ENCODE measurements around the gene GPR37L1. TPM values are rescaled to one million over a fixed set of nuclear protein-coding genes. Genes with fewer than 3 reads are reported as not detected.

GPR37L1 gene
- total and polyA plus RNA-seq, 4 donors = under 0.01 to 0.04 (median 0.02) TPM; not detected in 1

DNA sequence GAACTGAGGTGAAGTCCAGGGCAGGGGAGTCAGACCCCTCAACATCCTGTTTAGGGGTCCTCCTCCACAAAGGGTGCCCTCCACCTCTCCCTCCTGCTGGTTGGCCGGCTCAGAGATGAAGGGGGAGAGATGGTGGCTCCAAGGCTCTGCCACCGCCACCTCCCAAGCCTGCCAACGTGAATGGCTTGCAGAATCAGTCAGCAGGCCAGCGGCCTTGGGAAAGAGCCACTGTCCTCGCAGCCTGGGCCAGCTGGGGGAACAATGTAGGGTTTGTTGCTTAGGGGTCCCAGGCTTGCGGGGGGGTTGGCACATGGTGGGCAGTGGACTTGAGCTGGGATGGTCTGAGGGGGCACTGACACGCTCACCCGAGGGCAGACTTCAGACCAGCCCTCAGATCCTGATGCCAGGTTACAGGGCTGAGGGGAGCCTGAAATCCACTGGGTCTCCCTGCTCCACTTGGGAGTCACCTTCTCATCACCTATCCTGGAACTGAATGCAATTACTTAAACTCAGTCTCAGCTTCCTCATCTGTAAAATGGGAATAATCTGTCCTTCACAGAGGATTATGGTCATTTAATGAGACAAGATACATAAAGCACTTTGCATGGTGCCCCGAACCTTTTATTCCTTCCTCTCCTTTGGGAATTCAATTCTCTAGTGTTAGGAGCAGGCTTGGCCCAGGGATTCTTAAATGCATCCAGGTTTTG, 8.3 kb downstream of the GPR37L1 start:
- H3K4me1 ChIP-seq (ENCODE audit: control insufficient read depth in 4 of 4, insufficient read depth in 4 of 4, low read length in 3 of 4) = peaks cover 2 to 22% (median 15%) of the 10 kb centered on the region in 4 donors

More for the DNA sequence above, 8.3 kb downstream of the GPR37L1 start:
- no peak overlapping the region for H3K27ac ChIP-seq (ENCODE audit: low read depth in 1 of 2, low read length in 2 of 2)
- TF ChIP-seq, protein P1, sequence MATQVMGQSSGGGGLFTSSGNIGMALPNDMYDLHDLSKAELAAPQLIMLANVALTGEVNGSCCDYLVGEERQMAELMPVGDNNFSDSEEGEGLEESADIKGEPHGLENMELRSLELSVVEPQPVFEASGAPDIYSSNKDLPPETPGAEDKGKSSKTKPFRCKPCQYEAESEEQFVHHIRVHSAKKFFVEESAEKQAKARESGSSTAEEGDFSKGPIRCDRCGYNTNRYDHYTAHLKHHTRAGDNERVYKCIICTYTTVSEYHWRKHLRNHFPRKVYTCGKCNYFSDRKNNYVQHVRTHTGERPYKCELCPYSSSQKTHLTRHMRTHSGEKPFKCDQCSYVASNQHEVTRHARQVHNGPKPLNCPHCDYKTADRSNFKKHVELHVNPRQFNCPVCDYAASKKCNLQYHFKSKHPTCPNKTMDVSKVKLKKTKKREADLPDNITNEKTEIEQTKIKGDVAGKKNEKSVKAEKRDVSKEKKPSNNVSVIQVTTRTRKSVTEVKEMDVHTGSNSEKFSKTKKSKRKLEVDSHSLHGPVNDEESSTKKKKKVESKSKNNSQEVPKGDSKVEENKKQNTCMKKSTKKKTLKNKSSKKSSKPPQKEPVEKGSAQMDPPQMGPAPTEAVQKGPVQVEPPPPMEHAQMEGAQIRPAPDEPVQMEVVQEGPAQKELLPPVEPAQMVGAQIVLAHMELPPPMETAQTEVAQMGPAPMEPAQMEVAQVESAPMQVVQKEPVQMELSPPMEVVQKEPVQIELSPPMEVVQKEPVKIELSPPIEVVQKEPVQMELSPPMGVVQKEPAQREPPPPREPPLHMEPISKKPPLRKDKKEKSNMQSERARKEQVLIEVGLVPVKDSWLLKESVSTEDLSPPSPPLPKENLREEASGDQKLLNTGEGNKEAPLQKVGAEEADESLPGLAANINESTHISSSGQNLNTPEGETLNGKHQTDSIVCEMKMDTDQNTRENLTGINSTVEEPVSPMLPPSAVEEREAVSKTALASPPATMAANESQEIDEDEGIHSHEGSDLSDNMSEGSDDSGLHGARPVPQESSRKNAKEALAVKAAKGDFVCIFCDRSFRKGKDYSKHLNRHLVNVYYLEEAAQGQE (IDR thresholded peaks at IDR 0.05) = no peak
- TF ChIP-seq NR2F2 (IDR thresholded peaks at IDR 0.05) (no peak), HNF4G (IDR thresholded peaks at IDR 0.05) (no peak), TAF1 (conservative IDR thresholded peaks at IDR 0.05) (no peak), YY1 (IDR thresholded peaks at IDR 0.05) (no peak), FOXA2 (IDR thresholded peaks at IDR 0.05) (no peak), EGR1 (IDR thresholded peaks at IDR 0.05; ENCODE audit: low read depth in 2 of 2) (no peak), JUND (IDR thresholded peaks at IDR 0.05) (no peak), RAD21 (IDR thresholded peaks at IDR 0.05) (no peak), GABPA (IDR thresholded peaks at IDR 0.05 in 1 of 2, conservative IDR thresholded peaks at IDR 0.05 in 1 of 2) (no peak)
- TF ChIP-seq, protein P2, sequence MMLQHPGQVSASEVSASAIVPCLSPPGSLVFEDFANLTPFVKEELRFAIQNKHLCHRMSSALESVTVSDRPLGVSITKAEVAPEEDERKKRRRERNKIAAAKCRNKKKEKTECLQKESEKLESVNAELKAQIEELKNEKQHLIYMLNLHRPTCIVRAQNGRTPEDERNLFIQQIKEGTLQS (IDR thresholded peaks at IDR 0.05) = no peak
- TF ChIP-seq, protein P3, sequence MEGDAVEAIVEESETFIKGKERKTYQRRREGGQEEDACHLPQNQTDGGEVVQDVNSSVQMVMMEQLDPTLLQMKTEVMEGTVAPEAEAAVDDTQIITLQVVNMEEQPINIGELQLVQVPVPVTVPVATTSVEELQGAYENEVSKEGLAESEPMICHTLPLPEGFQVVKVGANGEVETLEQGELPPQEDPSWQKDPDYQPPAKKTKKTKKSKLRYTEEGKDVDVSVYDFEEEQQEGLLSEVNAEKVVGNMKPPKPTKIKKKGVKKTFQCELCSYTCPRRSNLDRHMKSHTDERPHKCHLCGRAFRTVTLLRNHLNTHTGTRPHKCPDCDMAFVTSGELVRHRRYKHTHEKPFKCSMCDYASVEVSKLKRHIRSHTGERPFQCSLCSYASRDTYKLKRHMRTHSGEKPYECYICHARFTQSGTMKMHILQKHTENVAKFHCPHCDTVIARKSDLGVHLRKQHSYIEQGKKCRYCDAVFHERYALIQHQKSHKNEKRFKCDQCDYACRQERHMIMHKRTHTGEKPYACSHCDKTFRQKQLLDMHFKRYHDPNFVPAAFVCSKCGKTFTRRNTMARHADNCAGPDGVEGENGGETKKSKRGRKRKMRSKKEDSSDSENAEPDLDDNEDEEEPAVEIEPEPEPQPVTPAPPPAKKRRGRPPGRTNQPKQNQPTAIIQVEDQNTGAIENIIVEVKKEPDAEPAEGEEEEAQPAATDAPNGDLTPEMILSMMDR (IDR thresholded peaks at IDR 0.05; ENCODE audit: low read depth, low read length, missing input control) = no peak
- TF ChIP-seq, protein P4, sequence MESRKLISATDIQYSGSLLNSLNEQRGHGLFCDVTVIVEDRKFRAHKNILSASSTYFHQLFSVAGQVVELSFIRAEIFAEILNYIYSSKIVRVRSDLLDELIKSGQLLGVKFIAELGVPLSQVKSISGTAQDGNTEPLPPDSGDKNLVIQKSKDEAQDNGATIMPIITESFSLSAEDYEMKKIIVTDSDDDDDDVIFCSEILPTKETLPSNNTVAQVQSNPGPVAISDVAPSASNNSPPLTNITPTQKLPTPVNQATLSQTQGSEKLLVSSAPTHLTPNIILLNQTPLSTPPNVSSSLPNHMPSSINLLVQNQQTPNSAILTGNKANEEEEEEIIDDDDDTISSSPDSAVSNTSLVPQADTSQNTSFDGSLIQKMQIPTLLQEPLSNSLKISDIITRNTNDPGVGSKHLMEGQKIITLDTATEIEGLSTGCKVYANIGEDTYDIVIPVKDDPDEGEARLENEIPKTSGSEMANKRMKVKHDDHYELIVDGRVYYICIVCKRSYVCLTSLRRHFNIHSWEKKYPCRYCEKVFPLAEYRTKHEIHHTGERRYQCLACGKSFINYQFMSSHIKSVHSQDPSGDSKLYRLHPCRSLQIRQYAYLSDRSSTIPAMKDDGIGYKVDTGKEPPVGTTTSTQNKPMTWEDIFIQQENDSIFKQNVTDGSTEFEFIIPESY (IDR thresholded peaks at IDR 0.05) = no peak
- TF ChIP-seq, protein P5, sequence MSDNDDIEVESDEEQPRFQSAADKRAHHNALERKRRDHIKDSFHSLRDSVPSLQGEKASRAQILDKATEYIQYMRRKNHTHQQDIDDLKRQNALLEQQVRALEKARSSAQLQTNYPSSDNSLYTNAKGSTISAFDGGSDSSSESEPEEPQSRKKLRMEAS (IDR thresholded peaks at IDR 0.05) = no peak
- no peak overlapping the region for H3K4me3 ChIP-seq (ENCODE audit: low read depth in 1 of 3, low read length in 3 of 3)
- H3K9me3 ChIP-seq (ENCODE audit: control insufficient read depth in 4 of 4, low read length in 3 of 4) = no peaks in the 10 kb centered on the region
- DNase-seq (ENCODE audit: low spot score) = no peak
- no peaks in the 10 kb centered on the region for H3K27me3 ChIP-seq (ENCODE audit: control insufficient read depth in 4 of 4, insufficient read depth in 4 of 4, low read length in 3 of 4)
- no peak overlapping the region for H3K9ac ChIP-seq (ENCODE audit: low read depth in 1 of 2, low read length in 2 of 2)
- 76% methylated on average over 9 of the region's 9 CpGs for WGBS
- peaks cover 0 to 13% (median 9%) of the 10 kb centered on the region in 4 donors for H3K36me3 ChIP-seq (ENCODE audit: control insufficient read depth in 4 of 4, insufficient read depth in 3 of 4, low read depth in 1 of 4, low read length in 3 of 4)
